Skin epidermis (tissue), 12 donors: ENCODE results near the gene MIER2.
"Not testable (repeated sequence)": the region's sequence is repeated elsewhere in the genome, so short reads cannot be mapped to it uniquely, and the experiment has no call there.

Source experiments
- H3K27ac ChIP-seq, 21 experiments: fragments of 200-600 bp; sonication (generic) in 11 of 21; one replicate each; pipeline ENCODE4 v1.5.0; 2020; ENCODE audit warnings: mild to moderate bottlenecking in 3 of 21, inconsistent platforms in 2 of 21, moderate library complexity in 2 of 21
- H3K4me3 ChIP-seq, 7 experiments: fragments of 200-600 bp; sonication (generic) in 2 of 7; one replicate each; pipeline ENCODE4 v1.5.0; 2020; ENCODE audit warnings: inconsistent platforms in 2 of 7, mild to moderate bottlenecking in 2 of 7, moderate library complexity in 1 of 7

Gene MIER2

DNA sequence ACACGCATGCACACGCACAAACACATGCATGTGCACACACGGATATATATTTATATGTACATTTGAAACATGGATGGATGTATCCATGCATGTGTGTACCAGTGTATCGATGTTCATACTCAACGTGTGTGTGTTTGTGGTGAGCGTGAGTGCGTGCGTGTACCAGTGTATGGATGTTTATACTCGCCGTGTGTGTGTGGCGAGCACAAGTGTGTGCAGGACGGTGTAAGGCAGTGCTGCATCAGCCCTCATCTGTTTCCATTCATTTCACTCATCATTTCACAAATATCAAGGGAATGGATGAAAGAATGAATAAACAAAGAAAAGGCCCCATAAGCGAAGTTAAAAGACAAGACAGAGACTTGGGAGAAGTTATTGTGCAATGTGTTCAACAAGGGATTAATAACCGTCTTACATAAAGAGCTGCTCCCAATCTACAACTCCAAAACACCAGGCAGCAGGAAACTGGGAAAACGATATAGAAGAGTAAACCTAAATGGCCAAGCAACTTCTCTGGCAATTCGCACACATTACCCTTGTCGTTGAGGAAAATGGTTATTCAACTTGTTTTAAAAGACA, 21.7 kb upstream of the MIER2 start:
- H3K27ac ChIP-seq, result no peak overlapping the region
- H3K4me3 ChIP-seq, result no peak overlapping the region

DNA sequence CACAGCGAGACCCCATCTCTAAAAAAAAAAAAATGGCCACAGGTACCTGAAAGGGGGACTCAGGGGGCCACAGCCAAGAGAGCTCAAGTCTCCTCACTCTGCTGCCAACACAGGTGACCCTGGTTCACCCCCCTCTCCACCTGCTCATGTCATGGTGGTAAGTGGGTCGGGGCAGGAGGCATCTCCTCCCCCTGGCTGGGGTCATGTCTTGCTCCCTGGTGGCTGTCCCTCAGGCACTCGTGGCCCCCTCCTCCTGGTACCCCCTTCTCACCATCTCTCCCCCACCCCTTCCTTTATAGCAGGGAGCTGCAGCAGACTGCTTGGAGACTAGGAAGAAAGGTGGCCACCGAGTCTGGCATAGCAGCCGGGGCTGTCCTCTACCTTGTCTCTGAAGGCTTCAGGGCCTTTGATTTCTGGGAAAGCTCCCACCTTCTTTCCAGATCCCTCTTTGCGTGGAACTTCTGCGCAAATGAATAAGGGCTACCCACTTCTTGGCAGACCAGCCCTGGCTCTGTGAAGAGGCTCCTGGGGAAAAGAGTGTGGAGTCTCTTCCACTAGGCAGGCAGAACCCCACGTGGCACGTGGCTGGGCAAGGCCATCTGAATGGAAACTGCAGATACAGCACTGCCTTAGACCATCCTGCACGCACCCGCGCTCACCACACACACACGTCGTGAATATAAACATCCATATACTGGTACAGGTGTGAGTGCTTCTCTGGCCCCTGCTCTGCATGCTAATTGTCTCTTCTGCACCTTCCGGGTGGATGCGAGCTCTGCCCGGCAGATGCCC, 20.1 kb upstream of the MIER2 start:
- H3K4me3 ChIP-seq, result no peak overlapping the region

DNA sequence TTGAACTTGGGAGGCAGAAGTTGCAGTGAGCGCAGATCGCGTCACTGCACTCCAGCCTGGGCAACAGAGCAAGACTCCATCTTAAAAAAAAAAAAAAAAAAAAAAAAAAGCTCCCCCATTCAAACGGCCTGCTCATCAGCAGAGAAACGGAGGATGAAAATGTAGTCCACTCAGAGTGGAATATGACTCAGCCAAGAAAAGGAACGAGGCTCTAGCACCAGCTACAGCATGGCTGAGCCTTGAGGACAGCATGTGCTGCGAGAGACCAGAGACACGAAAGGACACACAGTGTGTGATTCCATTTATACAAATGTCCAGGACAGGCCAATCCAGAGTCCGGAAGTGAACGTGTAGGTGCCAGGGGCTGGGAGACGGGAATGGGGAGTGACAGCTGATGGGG, 18.1 kb upstream of the MIER2 start:
- Histone ChIP-seq H3K4me3 (no peak overlapping the region), H3K27ac (no peak overlapping the region)

More for the DNA sequence above, 20.1 kb upstream of the MIER2 start:
- H3K27ac ChIP-seq, result no peak overlapping the region

DNA sequence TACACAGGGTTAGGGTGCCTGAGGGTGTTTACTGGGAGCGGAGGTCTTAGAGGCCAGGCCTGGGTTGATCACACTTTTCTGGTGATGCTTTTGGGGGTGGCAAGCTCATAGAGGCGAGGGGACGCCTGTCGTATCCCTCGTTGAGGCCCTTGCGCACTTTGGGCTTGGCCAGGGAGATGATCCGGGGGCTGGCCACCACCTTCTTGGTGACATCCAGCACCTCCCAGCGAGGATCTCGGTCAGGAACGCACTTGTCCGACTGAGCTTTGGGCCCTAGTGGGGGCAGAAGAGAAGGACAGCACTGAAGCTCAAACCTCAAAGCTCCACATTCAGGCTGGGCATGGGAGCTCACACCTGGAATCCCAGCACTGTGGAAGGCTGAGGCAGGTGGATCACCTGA, 17.6 kb upstream of the MIER2 start:
- no peak overlapping the region for H3K27ac ChIP-seq

GRCh38 chr19:359653-359925, 15.0 kb upstream of the MIER2 start:
- Histone ChIP-seq H3K27ac (no peak overlapping the region), H3K4me3 (no peak overlapping the region)

More for the DNA sequence above, 17.6 kb upstream of the MIER2 start:
- H3K4me3 ChIP-seq, result no peak overlapping the region

GRCh38 chr19:355536-355935, 10.9 kb upstream of the MIER2 start:
- peak overlapping the region in 1 of 21 experiments; percentile 7 for H3K27ac ChIP-seq
- H3K4me3 ChIP-seq, result not testable (repeated sequence)

DNA sequence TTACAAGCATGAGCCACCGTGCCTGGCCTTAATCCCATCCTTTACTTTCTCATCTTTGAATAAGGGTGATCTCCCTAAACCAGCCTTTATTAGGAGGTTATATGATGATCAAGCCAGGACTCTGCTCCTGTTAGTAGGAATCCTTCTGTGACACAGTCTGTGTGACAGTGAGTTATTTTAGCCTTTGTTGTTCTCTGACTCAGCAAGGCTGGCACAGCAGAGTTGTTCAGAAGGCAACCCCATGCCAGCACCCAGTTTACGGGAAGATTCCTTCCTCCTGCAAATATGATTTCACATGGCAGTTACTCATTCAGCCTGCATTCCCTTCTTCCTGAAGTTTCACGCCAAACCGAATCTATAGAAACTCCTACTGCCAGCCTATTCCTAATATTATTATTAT, 10.5 kb upstream of the MIER2 start:
- Histone ChIP-seq H3K4me3 (no peak overlapping the region), H3K27ac (peak overlapping the region in 1 of 21 experiments; percentile 7)

DNA sequence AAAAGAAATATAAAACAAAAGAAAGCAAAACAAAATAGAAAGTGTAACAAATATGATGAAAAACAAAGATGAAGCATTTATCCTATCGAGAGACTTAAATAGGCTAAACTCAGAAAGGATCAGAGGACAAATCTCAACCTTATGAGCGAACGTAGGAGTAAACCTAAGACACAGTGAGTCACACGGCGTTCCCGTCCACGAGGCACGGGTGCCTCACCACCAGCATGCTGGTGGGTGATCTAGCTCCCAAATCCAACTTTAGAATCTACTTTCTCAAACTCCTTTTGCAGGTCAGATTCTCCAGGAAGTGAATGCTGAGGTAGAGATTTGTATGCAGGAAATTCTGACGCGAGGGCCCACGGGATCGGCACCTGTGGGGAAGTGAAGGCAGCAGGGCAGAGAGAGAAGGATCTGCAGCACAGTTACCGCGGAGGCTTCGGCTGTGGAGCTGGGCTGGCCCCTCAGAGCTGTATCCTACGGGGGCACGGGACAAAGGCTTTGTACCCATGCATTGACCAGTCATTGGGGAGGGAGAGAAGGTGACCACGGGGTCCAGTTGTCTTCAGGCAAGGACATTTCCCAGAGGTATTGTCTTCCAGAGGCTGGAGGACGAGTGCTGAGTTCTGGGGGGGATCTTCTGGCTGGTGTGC, 7.5 kb upstream of the MIER2 start:
- Histone ChIP-seq H3K27ac (no peak overlapping the region), H3K4me3 (no peak overlapping the region)

DNA sequence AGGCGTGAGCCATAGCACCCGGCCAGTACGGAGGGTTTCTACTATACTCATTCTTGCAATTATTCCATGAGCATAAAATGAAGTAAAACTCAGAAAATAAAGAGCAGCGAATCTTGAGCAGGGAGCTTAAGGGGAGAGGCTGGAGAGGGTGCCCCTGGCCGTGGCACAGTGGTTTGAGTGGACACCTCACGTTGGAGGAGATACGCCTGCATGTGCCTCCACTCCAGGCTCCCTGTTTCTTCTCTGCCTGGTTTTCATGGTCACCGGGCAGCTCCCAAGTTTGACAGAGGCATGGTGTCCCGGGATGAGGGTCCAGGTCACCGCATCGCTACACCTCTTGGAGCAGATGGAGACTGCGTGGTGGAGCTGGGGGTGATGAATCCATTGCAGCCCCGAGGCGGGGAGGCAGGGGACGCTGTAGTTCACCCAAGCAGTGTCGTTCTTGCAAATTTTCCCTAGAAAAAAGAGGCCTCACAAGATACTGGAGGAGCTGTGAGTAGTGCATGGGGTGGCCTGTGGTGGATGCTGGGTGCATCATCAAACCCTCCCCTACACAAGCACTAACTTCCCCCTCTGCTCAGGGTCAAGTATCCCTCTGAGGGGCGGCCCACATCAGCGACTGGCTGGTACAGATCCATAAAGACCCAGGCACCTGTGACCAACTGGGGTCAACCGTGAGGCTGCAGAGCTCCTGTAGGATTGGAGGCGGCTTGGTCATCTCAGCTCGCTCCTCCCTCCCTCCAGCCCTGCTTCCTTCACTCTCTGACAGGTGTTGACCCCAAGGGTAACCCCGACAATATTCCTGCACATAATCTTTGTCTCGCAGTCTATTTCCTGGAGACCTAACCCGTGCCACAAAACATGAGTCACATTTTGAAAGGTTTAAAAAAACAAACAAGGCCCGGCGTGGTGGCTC, 3.6 kb upstream of the MIER2 start:
- Histone ChIP-seq H3K4me3 (no peak overlapping the region), H3K27ac (no peak overlapping the region)

GRCh38 chr19:345320-345879, 804 bp upstream of the MIER2 start:
- Histone ChIP-seq H3K27ac (peak overlapping the region in 1 of 21 experiments; percentile 97), H3K4me3 (peak overlapping the region in 4 of 7 experiments; percentile 83 to 96 (median 88))

DNA sequence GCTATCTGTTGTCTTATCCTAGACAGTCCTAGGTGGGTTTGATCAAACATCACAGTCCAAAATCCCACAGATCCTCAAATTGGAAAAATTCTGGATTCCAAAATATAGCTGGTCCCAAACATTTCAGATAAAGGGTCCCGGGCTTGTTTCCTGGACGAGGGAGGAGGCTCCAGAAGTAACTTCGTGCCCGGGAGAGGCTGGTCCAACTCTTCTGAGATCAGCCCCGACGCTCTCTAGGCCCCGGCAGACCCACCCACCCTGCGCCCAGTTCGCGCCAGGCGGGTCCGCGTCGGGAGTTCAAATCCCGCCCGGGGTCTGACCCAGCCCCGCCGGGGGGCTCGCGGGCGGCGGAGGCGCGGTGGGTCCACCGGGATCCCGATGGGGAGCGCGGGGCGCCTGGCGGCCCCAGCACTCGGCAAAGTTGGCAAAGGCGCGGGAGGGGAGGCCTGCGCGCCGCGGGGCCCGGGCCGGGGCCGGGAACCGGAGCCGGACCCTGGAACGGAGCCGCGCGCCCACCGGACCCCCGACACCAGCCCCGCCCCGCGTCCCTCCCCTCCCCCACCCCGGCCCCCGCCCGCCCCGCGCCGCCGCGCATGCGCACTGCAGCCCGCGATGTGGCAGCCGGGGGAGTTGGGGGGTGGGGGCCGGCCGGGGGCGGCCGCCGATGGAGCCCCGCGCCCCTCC, 513 bp downstream of the MIER2 start:
- Histone ChIP-seq H3K4me3 (peak overlapping the region; percentile 70 to 96 (median 83)), H3K27ac (peak overlapping the region; percentile 60 to 97 (median 89))

DNA sequence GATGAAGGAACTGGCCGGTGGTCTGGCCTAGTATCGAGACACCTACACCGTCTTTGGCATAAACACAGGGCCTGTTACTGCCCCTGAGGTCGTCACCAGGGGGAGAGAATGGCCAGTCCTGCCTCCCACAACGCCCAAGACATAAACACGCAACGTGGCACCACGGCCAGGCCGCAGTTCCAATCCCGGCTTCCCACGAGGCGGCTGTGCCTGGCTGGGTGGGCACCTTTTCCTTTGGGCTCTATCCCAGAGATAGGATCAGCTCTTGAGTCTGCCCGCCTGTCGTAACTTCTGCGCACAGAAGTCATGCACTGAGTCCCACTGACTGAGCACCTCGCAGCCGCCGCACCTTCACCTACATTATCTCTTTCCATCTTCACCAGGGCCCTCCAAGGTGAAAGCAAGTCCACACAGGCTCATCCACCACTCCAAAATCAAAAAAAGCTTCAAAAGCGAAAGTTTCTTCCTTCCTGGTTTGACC, 1.1 kb downstream of the MIER2 start:
- H3K27ac ChIP-seq, result peak overlapping the region in 19 of 21 experiments; percentile 80 to 97 (median 90)
- peak overlapping the region; percentile 70 to 96 (median 83) for H3K4me3 ChIP-seq

GRCh38 chr19:342801-343421, 1.7 kb downstream of the MIER2 start:
- Histone ChIP-seq H3K4me3 (peak overlapping the region; percentile 70 to 96 (median 83)), H3K27ac (peak overlapping the region in 19 of 21 experiments; percentile 80 to 97 (median 90))

- Histone ChIP-seq H3K27ac (peak overlapping the region in 19 of 21 experiments; percentile 1 to 96 (median 83)), H3K4me3 (peak overlapping the region in 3 of 7 experiments; percentile 83 to 96 (median 89))
These were observed 2.5 kb downstream of the MIER2 start for GRCh38 chr19:342128-342455.

GRCh38 chr19:341386-342127, 3.0 kb downstream of the MIER2 start:
- peak overlapping the region in 15 of 21 experiments; percentile 1 to 94 (median 65) for H3K27ac ChIP-seq

DNA sequence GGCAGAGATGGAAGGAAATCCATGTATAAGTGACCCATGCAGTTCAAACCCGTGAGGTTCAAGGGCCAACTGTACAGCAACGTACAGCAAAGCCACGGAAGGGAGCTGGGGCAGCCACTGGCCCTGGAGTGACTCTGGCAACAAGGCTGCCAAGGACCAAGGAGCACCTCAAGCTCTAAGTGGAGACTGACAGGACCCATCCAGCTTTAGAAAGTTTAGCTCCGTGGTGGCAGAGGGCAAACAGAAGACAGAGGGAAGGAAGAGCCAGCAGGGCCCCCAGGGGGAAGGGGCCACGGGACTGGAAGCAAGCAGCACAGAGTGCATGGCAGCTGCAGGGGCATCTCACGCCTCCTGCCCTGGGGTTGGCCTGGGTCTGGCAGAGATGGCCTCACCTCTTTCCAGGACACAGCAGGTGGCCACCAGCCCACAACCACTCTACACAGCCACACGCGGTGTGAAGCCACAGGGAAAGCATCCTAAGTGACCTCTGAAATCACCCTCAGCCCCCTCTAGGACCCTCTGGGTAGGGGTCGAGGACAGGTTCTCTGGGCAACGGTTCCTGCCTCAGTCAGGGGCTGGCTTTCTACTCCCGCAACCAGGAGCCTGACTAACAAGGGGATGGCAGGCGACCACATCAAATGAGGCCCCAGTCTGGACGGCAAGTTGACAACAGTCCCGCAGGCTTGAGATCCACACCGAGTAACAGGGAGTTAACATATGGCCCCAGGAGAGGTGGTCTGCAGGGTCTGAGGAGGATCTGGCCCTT, 3.8 kb downstream of the MIER2 start:
- Histone ChIP-seq H3K27ac (peak overlapping the region in 4 of 21 experiments; percentile 41 to 89 (median 77)), H3K4me3 (no peak overlapping the region)

More at GRCh38 chr19:341386-342127, 3.0 kb downstream of the MIER2 start:
- peak overlapping the region in 1 of 7 experiments; percentile 96 for H3K4me3 ChIP-seq
